GM21825 (cell line): ENCODE results near the gene ALDH16A1.

Experiments
- ATAC-seq: cut with Tn5 transposase; IDR thresholded peaks from one replicate; pipeline ENCODE4 v1.9.1; 2021; ENCODE audit warnings: mild to moderate bottlenecking, moderate library complexity; ENCODE audit not compliant: unreplicated experiment

The ALDH16A1 gene

DNA sequence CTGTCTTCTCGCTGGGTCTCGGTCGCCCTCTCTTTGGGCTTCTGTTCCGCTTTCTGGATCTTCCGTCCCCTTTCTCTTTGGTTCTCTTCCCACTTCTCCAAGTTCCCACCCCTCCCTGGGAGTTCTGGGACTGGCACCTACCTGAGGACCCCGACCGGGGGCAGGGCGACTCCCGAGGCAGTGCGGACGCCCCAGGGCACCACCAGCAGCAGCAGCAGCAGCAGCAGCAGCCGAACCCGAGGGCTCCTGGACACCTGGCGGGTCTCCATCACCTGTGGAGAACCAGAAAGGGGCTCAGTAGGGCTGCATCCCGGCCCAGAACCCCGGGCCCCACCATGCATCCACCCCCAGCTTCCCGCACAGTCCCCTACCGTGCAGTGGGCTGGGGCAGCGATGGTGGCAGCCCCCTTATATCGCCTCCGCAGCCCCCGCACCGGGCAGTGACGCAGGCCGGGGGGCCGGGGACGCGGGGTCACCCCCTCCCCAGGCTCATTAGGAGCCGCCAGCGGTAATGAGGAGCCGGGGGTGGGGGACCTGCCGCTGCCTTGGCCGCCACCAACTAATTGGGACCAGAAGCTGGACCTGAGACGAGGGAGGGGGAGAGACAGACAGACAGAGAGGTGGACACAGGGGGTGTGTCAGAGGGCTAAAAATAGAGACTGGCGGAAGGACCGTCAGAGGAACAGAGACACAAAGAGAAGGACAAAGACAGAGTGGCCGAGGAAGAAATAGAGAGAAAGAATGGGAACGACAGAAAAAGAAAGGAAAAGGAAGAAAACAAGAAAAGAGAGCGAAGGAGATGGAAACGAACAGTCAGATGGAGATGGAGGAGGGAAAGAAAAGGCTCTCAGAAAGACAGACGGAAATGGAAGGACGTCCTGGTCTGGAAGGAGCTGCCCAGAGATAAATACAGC, 29.7 kb upstream of the ALDH16A1 start, which contains the start of gene PTH2:
PTH2 (minus strand) TSS at position 371 of the 914 bp plus-strand sequence; CDS start at position 269, 102 bp downstream.
- ATAC-seq: no peak

- no peak for ATAC-seq
These were observed 29.1 kb upstream of the ALDH16A1 start for GRCh38 chr19:49423985-49424303.

DNA sequence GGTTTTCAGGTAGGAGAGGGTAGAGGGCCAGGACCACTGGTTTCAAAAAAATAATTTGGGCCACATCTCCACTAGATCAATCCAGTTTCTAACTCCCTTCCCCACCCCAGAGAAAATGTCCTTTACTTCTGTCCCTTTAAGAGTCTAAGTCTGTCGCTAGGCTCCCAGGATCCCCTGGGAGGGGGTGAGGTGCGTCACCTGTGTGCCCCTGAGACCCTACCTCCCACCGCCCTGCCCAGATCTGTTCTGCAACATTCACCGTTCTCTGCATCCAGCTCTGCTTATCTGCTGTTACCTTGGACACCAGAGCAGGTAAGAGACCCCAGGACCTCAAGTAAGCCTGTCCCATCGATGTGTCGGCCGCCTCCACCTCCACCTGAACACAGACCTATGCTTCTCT, 27.8 kb upstream of the ALDH16A1 start, which contains the start of gene GFY:
GFY (plus strand) TSS at position 211 of the 400 bp plus-strand sequence. CDS start 1,043 bp downstream, outside the sequence.
- ATAC-seq: no peak

- no peak for ATAC-seq
These were observed 27.0 kb upstream of the ALDH16A1 start for GRCh38 chr19:49425922-49426592.

GRCh38 chr19:49427339-49427738, 25.7 kb upstream of the ALDH16A1 start:
- ATAC-seq: no peak

- no peak for ATAC-seq
These were observed 25.0 kb upstream of the ALDH16A1 start for GRCh38 chr19:49427855-49428546.

GRCh38 chr19:49428547-49429451, 24.2 kb upstream of the ALDH16A1 start:
- ATAC-seq: no peak

GRCh38 chr19:49430172-49430677, 22.8 kb upstream of the ALDH16A1 start:
- ATAC-seq: no peak

GRCh38 chr19:49430678-49431329, 22.2 kb upstream of the ALDH16A1 start:
- no peak for ATAC-seq

GRCh38 chr19:49431330-49431749, 21.7 kb upstream of the ALDH16A1 start:
- ATAC-seq: no peak

- no peak for ATAC-seq
These were observed 20.6 kb upstream of the ALDH16A1 start for GRCh38 chr19:49432141-49433073.

GRCh38 chr19:49433240-49433901, 19.7 kb upstream of the ALDH16A1 start:
- ATAC-seq: no peak

GRCh38 chr19:49434907-49435583, 18.0 kb upstream of the ALDH16A1 start:
- ATAC-seq: no peak

GRCh38 chr19:49435670-49436069, 17.4 kb upstream of the ALDH16A1 start:
- ATAC-seq: no peak

DNA sequence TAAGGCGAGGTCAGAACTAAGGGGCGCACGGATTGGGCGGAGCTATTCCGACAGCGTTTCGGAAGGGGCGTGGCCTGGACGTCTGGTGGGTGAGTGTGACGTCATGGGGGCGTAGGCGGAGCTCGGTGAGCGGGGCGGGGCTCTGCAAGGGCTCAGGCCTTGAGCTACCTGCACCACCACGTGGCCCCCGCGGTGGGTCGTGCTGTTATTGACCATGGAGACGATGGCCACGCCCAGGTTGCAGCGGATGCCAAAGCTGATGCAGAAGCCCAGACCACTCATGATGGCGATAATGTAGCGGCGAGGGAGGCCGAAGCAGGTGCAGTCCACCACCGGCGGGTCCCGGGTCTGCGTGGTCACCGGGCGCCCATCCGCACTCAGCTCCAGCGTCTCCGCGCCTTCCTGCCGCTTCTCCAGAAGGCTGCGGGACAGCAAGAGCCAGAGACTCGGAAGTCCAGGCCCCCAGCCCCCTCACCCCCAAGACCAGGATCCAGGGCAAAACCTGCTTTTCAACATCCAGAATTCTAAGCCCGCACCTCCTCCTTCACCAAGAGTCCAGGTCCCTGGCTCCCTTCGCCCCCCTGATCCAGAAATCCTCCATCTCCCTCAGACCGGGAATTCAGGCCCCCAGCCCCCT, 16.5 kb upstream of the ALDH16A1 start:
- ATAC-seq: no peak

DNA sequence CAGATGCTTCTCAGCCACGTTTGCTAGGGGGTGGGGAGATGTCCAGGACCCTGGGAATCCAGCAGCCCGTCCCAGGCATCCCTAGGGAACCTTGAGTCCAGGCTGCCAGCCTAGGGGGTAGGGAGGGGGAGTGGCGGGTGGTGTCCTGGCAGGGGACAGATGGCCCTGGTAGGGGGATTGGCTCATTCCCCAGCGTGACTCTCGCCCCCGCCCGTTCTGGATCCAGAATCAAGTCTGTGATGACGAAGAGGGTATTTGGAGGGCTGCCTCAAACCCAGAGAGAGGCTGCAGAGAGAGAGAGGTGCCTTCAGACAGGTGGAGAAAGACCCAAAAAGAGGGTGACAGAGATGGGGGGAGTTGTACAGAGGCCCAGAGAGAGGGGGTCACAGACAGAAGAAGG, 15.8 kb upstream of the ALDH16A1 start:
- no peak for ATAC-seq

DNA sequence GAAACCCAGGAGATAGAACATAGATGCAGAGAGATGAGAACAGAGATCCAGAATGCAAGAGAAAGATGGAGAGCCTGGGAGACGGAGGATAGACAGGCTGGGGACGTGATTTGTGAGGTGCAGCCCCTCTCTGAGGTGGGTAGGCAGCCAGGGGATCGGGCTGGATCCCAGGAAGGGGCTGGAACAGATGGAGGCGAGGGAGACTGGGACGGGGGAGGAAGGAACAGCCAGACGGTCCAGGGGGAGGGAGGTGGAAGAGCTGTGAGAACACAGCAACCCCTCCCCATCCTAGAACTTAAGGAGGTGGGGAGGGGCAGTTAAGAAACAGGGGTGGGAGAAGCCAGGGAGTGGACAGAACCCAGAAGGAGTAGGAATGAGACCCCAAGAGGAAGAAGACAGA, 14.8 kb upstream of the ALDH16A1 start:
- no peak for ATAC-seq
